Vagina (tissue), 2 donors: ENCODE data around the gene TPPP. TPM values are rescaled to one million over a fixed set of nuclear protein-coding genes. Genes with fewer than 3 reads are reported as not detected.
"Not testable (repeated sequence)": the region's sequence is repeated elsewhere in the genome, so short reads cannot be mapped to it uniquely, and the experiment has no call there.

Experiments
- DNase-seq, 2 donors: peaks; one replicate each; pipeline ENCODE4 v3.0.0-alpha.2; 2017; ENCODE audit errors: extremely low spot score in 2 of 2
- H3K27ac ChIP-seq: fragments of 200-600 bp; sonication (generic); one replicate; pipeline ENCODE4 v1.5.1; 2019
- H3K27me3 ChIP-seq: fragments of 200-600 bp; sonication (generic); one replicate; pipeline ENCODE4 v1.5.1; 2019
- H3K36me3 ChIP-seq, 2 donors: fragments of 200-600 bp; sonication (generic); one replicate each; pipeline ENCODE4 v1.5.1; 2017 to 2019
- H3K4me1 ChIP-seq: fragments of 200-600 bp; sonication (generic); one replicate; pipeline ENCODE4 v1.5.1; 2019
- H3K4me3 ChIP-seq, 2 donors: fragments of 200-600 bp; sonication (generic); 1 replicate in 1 of 2; 2 replicates in 1 of 2; pipeline ENCODE4 v1.5.1; 2016 to 2019
- H3K9me3 ChIP-seq: fragments of 200-600 bp; sonication (generic); one replicate; pipeline ENCODE4 v1.5.1; 2019
- CTCF ChIP-seq, 3 experiments: fragments of 450-650 bp in 2 of 3; fragments of 200-600 bp in 1 of 3; sonication (generic) in 1 of 3; IDR thresholded peaks; one replicate each; pipeline ENCODE4 v1.5.1; 2017 to 2019; ENCODE audit warnings: antibody characterized with exemption in 3 of 3, mild to moderate bottlenecking in 2 of 3, moderate library complexity in 2 of 3
- POLR2A ChIP-seq, 2 donors: fragments of 450-650 bp; IDR thresholded peaks; one replicate each; pipeline ENCODE4 v1.6.1; 2017; ENCODE audit warnings: antibody characterized with exemption in 2 of 2, mild to moderate bottlenecking in 2 of 2, moderate library complexity in 2 of 2
- POLR2AphosphoS5 ChIP-seq, 2 donors: sonication (generic); formaldehyde crosslinking; IDR thresholded peaks; one replicate each; pipeline ENCODE4 v1.9.0; 2017; ENCODE audit warnings: antibody characterized with exemption in 2 of 2, mild to moderate bottlenecking in 2 of 2, low read depth in 1 of 2; ENCODE audit not compliant: insufficient read depth in 1 of 2
- intact Hi-C: fragments of 100-400 bp; cut with DNase I; formaldehyde crosslinking; loops from one replicate; pipeline ENCODE4 v1.15.1; 2023
- total RNA-seq: library from RNA; depleted of rRNA; stranded (reverse); fragments of >200 nt; gene quantifications from one replicate; pipeline ENCODE4 v1.2.3, GENCODE V29; 2016

TPPP gene
- total RNA-seq, result 4.7 TPM

GRCh38 chr5:693271-694041, at the start of gene TPPP:
TSS of gene TPPP (minus strand) at chr5:693352. CDS start at chr5:678060, 15,292 bp downstream.
- H3K9me3 ChIP-seq, H3K27ac ChIP-seq, H3K27me3 ChIP-seq, intact Hi-C loops, H3K36me3 ChIP-seq: not testable (repeated sequence)
- H3K4me1 ChIP-seq, result peaks cover 10% of the 10 kb centered on the region
- H3K4me3 ChIP-seq, result peak within 1 kb of the TSS; percentile 51 to 86
- peak; percentile 84 to 96 for DNase-seq
- peak in 1 of 2 donors; percentile 22 for TF ChIP-seq POLR2A (IDR thresholded peaks at IDR 0.05)

- intact Hi-C loops, H3K36me3 ChIP-seq, H3K27me3 ChIP-seq, H3K4me3 ChIP-seq, H3K4me1 ChIP-seq, H3K27ac ChIP-seq, DNase-seq, H3K9me3 ChIP-seq: not testable (repeated sequence)
These were observed 49.1 kb upstream of the TPPP start for GRCh38 chr5:742276-742675.

- H3K27ac ChIP-seq, H3K27me3 ChIP-seq, H3K9me3 ChIP-seq, H3K4me3 ChIP-seq, intact Hi-C loops, DNase-seq, H3K36me3 ChIP-seq, H3K4me1 ChIP-seq: not testable (repeated sequence)
These were observed 41.0 kb upstream of the TPPP start for GRCh38 chr5:734145-734544.

GRCh38 chr5:732754-733454, 39.8 kb upstream of the TPPP start:
- H3K4me3 ChIP-seq, H3K36me3 ChIP-seq, H3K4me1 ChIP-seq, H3K27me3 ChIP-seq, DNase-seq, H3K9me3 ChIP-seq, H3K27ac ChIP-seq, intact Hi-C loops: not testable (repeated sequence)

- H3K4me3 ChIP-seq, intact Hi-C loops, H3K27ac ChIP-seq, H3K9me3 ChIP-seq, H3K27me3 ChIP-seq, DNase-seq, H3K36me3 ChIP-seq, H3K4me1 ChIP-seq: not testable (repeated sequence)
These were observed 36.1 kb upstream of the TPPP start for GRCh38 chr5:729225-729624.

- H3K27ac ChIP-seq, H3K9me3 ChIP-seq, H3K27me3 ChIP-seq, DNase-seq, intact Hi-C loops, H3K4me1 ChIP-seq, H3K4me3 ChIP-seq, H3K36me3 ChIP-seq: not testable (repeated sequence)
These were observed 33.9 kb upstream of the TPPP start for GRCh38 chr5:727087-727486.

GRCh38 chr5:723865-724264, 30.7 kb upstream of the TPPP start:
- H3K36me3 ChIP-seq, H3K4me3 ChIP-seq, H3K9me3 ChIP-seq, H3K27me3 ChIP-seq, DNase-seq, intact Hi-C loops, H3K4me1 ChIP-seq, H3K27ac ChIP-seq: not testable (repeated sequence)

- DNase-seq, H3K27me3 ChIP-seq, H3K4me3 ChIP-seq, H3K9me3 ChIP-seq, H3K4me1 ChIP-seq, intact Hi-C loops, H3K27ac ChIP-seq, H3K36me3 ChIP-seq: not testable (repeated sequence)
These were observed 30.2 kb upstream of the TPPP start for GRCh38 chr5:723309-723708.

- H3K9me3 ChIP-seq, H3K4me1 ChIP-seq, H3K4me3 ChIP-seq, intact Hi-C loops, H3K36me3 ChIP-seq, H3K27me3 ChIP-seq, H3K27ac ChIP-seq, DNase-seq: not testable (repeated sequence)
These were observed 26.2 kb upstream of the TPPP start for GRCh38 chr5:719379-719778.

GRCh38 chr5:717143-717542, 24.0 kb upstream of the TPPP start:
- intact Hi-C loops, result no loop called here
- Histone ChIP-seq H3K27me3 (no peaks in the 10 kb centered on the region), H3K4me3 (no peak overlapping the region), H3K27ac (no peak overlapping the region), H3K9me3 (peaks cover 8% of the 10 kb centered on the region), H3K36me3 (no peaks in the 10 kb centered on the region), H3K4me1 (no peaks in the 10 kb centered on the region)
- no peak for DNase-seq
- no peak for TF ChIP-seq POLR2AphosphoS5 (IDR thresholded peaks at IDR 0.05; ENCODE audit: insufficient read depth in 1 of 2, low read depth in 1 of 2)
- no peak for TF ChIP-seq POLR2A (IDR thresholded peaks at IDR 0.05)
- TF ChIP-seq CTCF (IDR thresholded peaks at IDR 0.05), result no peak

- H3K27ac ChIP-seq, H3K9me3 ChIP-seq, intact Hi-C loops, H3K36me3 ChIP-seq, H3K4me3 ChIP-seq, H3K27me3 ChIP-seq, H3K4me1 ChIP-seq, DNase-seq: not testable (repeated sequence)
These were observed 23.6 kb upstream of the TPPP start for GRCh38 chr5:716740-717139.

- H3K27ac ChIP-seq, H3K4me1 ChIP-seq, DNase-seq, H3K36me3 ChIP-seq, H3K27me3 ChIP-seq, H3K4me3 ChIP-seq, H3K9me3 ChIP-seq, intact Hi-C loops: not testable (repeated sequence)
These were observed 22.5 kb upstream of the TPPP start for GRCh38 chr5:715636-716035.
